Measurements from ENCODE around the gene SLAIN1. TPM values are rescaled to one million over a fixed set of nuclear protein-coding genes. Genes with fewer than 3 reads are reported as not detected.
"Not testable (repeated sequence)": the region's sequence is repeated elsewhere in the genome, so short reads cannot be mapped to it uniquely, and the experiment has no call there.

Gene SLAIN1
- total and polyA plus RNA-seq, 10 of the 15 experiments (the other 5 are each of a cell fraction or from before 2014, with no cell fraction given): 11.9 to 140 (median 56.9) TPM

DNA sequence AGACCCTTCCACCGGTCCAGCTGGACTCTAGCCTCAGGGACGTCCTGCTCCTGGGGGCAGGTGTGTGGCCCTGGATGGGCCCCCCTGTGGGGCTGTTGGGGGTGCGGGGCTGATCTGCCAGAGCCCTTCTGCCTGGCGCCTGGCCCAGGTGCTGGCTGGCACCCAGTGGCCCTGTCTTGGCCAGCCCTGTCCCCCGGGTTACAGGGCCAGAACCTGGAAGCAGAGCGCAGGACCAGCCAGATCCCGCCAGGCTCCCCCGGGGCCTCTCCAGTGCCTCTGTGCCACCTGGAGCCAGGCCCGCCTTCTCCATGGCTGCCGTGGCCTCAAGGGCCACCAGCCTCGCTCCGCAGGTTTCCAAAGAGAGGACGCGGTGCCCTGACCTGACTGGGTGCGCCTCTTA lies 34.7 kb upstream of the SLAIN1 start:
- CTCF ChIA-PET; H3K27me3 ChIP-seq (replicated peaks in 1 of 2; ENCODE audit: control insufficient read depth in 2 of 2, insufficient read depth in 2 of 2, low read length in 1 of 2); DNase-seq (ENCODE audit: low read depth, low spot score); in situ Hi-C loops (cut with MboI); FAIRE-seq; H3K4me1 ChIP-seq (ENCODE audit: control insufficient read depth, insufficient read depth, low read length); H2AFZ ChIP-seq (ENCODE audit: control insufficient read depth, low read depth, low read length); BruUV-seq (replicated peaks); intact Hi-C loops (cut with micrococcal nuclease; ENCODE audit: unreplicated experiment); H3K4me2 ChIP-seq (ENCODE audit: control insufficient read depth, insufficient read depth); RAD21 ChIA-PET (ENCODE audit: unreplicated experiment); H3K4me3 ChIP-seq; SMC1A ChIA-PET (ENCODE audit: uncharacterized antibody, unreplicated experiment); H4K20me1 ChIP-seq (ENCODE audit: control insufficient read depth, insufficient read depth); H3K9me3 ChIP-seq (replicated peaks; ENCODE audit: control insufficient read depth, insufficient read depth, low read length); ATAC-seq; POLR2A ChIA-PET; H3K79me2 ChIP-seq (ENCODE audit: control insufficient read depth, insufficient read depth, low read length); H3K27ac ChIP-seq (ENCODE audit: control insufficient read depth, insufficient read depth); H3K36me3 ChIP-seq (ENCODE audit: control insufficient read depth in 2 of 2, insufficient read depth in 2 of 2, low read length in 1 of 2); H3K9ac ChIP-seq (ENCODE audit: control insufficient read depth, insufficient read depth, low read length): not testable (repeated sequence)
- 59% methylated on average over 11 of the region's 15 CpGs for WGBS (ENCODE audit: insufficient coverage, insufficient replicate concordance, low lambda C conversion rate, missing lambda C conversion rate)

GRCh38 chr13:77674852-77675251 lies 22.6 kb upstream of the SLAIN1 start:
- BruUV-seq (replicated peaks): no TSS peak
- ChIA-PET CTCF (interaction anchor here (0.6 to 1.0 kb wide), 2 partner anchors 53 to 1577 kb away, joined by 3 to 5 read pairs; no protein-coding TSS in a partner anchor), SMC1A (ENCODE audit: uncharacterized antibody, unreplicated experiment) (interaction anchor here (0.6 kb wide), 1 partner anchor 76 kb away, joined by 3 read pairs; no protein-coding TSS in a partner anchor), POLR2A (no interaction called here), RAD21 (ENCODE audit: unreplicated experiment) (interaction anchor here (0.6 kb wide), 1 partner anchor 259 kb away, joined by 3 read pairs; no protein-coding TSS in a partner anchor)
- in situ Hi-C loops (cut with MboI): no loop called here
- no peaks in the 10 kb centered on the region for H3K9me3 ChIP-seq (replicated peaks; ENCODE audit: control insufficient read depth, insufficient read depth, low read length)
- no peak overlapping the region for H3K9ac ChIP-seq (ENCODE audit: control insufficient read depth, insufficient read depth, low read length)
- intact Hi-C loops (cut with micrococcal nuclease; ENCODE audit: unreplicated experiment): no loop called here
- H3K4me3 ChIP-seq: no peak overlapping the region
- H3K27ac ChIP-seq (ENCODE audit: control insufficient read depth, insufficient read depth): no peak overlapping the region
- TF ChIP-seq, protein P1, sequence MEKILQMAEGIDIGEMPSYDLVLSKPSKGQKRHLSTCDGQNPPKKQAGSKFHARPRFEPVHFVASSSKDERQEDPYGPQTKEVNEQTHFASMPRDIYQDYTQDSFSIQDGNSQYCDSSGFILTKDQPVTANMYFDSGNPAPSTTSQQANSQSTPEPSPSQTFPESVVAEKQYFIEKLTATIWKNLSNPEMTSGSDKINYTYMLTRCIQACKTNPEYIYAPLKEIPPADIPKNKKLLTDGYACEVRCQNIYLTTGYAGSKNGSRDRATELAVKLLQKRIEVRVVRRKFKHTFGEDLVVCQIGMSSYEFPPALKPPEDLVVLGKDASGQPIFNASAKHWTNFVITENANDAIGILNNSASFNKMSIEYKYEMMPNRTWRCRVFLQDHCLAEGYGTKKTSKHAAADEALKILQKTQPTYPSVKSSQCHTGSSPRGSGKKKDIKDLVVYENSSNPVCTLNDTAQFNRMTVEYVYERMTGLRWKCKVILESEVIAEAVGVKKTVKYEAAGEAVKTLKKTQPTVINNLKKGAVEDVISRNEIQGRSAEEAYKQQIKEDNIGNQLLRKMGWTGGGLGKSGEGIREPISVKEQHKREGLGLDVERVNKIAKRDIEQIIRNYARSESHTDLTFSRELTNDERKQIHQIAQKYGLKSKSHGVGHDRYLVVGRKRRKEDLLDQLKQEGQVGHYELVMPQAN (conservative IDR thresholded peaks at IDR 0.05): no peak
- TF ChIP-seq ZSCAN29 (IDR thresholded peaks at IDR 0.05): no peak
- TF ChIP-seq SUPT20H (IDR thresholded peaks at IDR 0.05; ENCODE audit: borderline replicate concordance, control insufficient read depth, low read depth, low read length): no peak
- TF ChIP-seq STAT3 (IDR thresholded peaks at IDR 0.05; ENCODE audit: low read depth, low read length): no peak
- no peak for TF ChIP-seq MEF2A (IDR thresholded peaks at IDR 0.05; ENCODE audit: insufficient read depth, low read depth, low read length)
- TF ChIP-seq SPI1 (IDR thresholded peaks at IDR 0.05; ENCODE audit: borderline replicate concordance, insufficient read depth, low read depth, low read length): no peak
- no peak for TF ChIP-seq REST (IDR thresholded peaks at IDR 0.05; ENCODE audit: low read depth, low read length)
- TF ChIP-seq SMARCA5 (IDR thresholded peaks at IDR 0.05): no peak
- no peak for TF ChIP-seq SIN3A (IDR thresholded peaks at IDR 0.05; ENCODE audit: low read depth, low read length)
- TF ChIP-seq MYB (IDR thresholded peaks at IDR 0.05; ENCODE audit: borderline replicate concordance, low read depth, low read length): no peak
- TF ChIP-seq, protein P2, sequence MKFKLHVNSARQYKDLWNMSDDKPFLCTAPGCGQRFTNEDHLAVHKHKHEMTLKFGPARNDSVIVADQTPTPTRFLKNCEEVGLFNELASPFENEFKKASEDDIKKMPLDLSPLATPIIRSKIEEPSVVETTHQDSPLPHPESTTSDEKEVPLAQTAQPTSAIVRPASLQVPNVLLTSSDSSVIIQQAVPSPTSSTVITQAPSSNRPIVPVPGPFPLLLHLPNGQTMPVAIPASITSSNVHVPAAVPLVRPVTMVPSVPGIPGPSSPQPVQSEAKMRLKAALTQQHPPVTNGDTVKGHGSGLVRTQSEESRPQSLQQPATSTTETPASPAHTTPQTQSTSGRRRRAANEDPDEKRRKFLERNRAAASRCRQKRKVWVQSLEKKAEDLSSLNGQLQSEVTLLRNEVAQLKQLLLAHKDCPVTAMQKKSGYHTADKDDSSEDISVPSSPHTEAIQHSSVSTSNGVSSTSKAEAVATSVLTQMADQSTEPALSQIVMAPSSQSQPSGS (IDR thresholded peaks at IDR 0.05; ENCODE audit: low read length): no peak
- no peak for TF ChIP-seq MTA2 (IDR thresholded peaks at IDR 0.05; ENCODE audit: low read depth)
- no peaks in the 10 kb centered on the region for H4K20me1 ChIP-seq (ENCODE audit: control insufficient read depth, insufficient read depth)
- ATAC-seq (no peak), DNase-seq (ENCODE audit: low read depth, low spot score) (no peak), FAIRE-seq (no peak)
- no peaks in the 10 kb centered on the region for H3K79me2 ChIP-seq (ENCODE audit: control insufficient read depth, insufficient read depth, low read length)
- no peaks in the 10 kb centered on the region for H3K4me1 ChIP-seq (ENCODE audit: control insufficient read depth, insufficient read depth, low read length)
- no peaks in the 10 kb centered on the region for H3K27me3 ChIP-seq (replicated peaks in 1 of 2; ENCODE audit: control insufficient read depth in 2 of 2, insufficient read depth in 2 of 2, low read length in 1 of 2)
- H3K4me2 ChIP-seq (ENCODE audit: control insufficient read depth, insufficient read depth): no peak overlapping the region
- H2AFZ ChIP-seq (ENCODE audit: control insufficient read depth, low read depth, low read length): no peak overlapping the region
- H3K36me3 ChIP-seq (ENCODE audit: control insufficient read depth in 2 of 2, insufficient read depth in 2 of 2, low read length in 1 of 2): no peaks in the 10 kb centered on the region

Data from GM12878 (cell line).